ENCODE results near the gene CHMP2B.

The CHMP2B gene, protein sequence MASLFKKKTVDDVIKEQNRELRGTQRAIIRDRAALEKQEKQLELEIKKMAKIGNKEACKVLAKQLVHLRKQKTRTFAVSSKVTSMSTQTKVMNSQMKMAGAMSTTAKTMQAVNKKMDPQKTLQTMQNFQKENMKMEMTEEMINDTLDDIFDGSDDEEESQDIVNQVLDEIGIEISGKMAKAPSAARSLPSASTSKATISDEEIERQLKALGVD

DNA sequence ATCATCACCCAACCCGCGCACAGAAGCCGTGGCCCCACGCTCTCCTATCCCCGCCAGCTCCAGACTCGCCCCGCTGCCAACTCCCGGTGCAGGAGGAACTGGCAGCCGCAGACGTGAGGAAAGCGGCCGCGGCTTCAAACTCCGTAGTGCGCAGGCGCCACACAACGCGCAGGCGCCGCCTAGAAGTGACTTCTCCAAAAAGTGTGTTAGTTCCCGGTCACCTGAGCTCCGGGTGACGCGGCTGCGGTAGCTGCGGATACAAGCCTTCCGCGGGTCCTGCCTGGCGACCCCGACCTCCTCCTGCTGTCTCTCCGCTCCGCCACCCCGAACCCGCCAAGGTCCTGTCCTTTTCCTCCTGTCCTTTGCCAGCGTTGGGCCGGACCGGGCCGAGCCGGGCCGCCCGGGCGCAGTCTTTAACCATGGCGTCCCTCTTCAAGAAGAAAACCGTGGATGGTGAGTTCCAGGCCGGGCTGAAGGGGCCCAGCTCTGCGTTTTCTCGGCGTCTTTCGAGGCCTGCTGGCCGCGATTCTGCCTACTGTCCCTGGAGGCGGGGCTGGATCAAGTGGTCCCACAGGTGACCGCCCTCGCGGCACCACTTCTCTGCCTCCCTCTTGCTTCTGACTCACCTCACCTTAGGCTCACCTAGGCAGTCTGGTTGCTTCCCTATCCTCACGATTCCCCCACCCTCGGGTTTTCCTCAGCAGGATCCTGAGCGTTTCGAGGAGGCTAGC, at the start of gene CHMP2B:
Gene CHMP2B, plus strand, starts transcription at position 206 of the 731 bp plus-strand sequence. Its CDS starts 214 bp downstream, at position 420.
- DNase-seq: peak; percentile 72 to 84 (median 77)

- no peak for DNase-seq
Observed at GRCh38 chr3:87179642-87180041, 47.5 kb upstream of the CHMP2B start.

DNA sequence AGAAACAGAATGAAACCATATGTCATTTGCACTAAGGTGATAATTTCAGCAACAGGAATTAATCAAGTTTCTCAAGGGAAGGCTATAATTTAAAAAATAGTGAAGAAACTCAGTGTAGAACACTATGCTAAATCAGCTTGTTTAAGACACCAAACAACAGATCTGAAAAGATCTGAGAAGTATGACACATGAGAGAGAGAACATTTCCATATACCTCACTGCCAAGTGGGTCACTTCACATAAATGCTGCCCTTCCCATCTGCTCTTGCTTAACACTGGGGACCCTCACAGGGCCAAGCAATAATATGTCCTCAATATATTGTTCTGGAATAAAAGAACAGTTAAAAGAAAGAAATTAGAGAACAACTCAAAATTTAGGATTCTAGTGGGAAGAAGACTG, 45.6 kb upstream of the CHMP2B start:
- DNase-seq: no peak

GRCh38 chr3:87182023-87182422, 45.1 kb upstream of the CHMP2B start:
- no peak for DNase-seq

DNA sequence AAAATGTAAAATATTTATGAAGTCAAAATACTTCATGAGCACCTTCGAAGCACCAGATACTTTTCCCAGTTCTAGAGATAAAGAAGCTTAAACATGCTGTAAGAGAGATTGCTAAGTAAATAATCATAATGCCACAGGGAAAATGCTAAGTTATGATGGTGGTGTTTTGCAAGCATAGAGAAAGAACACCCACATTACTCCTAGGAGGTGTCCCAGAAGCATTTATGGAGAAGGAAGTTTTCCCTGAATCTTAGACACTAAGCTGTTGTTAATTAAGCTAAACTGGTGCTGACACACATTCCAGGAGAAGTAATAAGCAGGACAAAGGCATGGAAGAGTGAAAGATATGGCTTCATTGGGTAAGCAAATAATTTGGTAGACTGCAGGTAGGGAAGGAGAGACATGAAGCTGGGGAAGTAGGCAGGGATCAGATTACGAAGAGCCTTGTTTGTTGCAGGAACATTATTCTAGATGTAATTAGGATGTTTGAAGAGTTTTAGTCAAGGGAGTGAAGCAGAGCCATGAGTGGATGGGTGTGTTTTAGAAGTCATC, 40.4 kb upstream of the CHMP2B start:
- no peak for DNase-seq

DNA sequence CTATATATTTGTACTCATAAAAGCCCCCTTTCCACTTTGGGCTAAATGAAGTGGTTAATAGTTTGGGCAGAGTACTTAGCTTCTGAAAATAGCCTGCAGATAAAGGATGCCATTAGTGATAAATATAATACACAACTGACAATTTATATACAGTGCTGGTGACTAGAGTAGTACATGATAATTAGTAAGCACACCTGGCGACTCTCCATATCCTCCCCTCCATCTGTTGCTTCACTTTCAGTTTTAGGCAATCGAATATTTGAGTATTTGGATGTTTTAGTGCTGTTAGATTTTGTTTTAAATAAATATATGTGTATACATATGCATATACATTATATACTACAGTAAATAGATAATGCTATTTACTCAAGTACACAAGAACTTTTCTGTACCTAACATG, 35.9 kb upstream of the CHMP2B start:
- DNase-seq: no peak

GRCh38 chr3:87191641-87192040, 35.5 kb upstream of the CHMP2B start:
- DNase-seq: no peak

DNA sequence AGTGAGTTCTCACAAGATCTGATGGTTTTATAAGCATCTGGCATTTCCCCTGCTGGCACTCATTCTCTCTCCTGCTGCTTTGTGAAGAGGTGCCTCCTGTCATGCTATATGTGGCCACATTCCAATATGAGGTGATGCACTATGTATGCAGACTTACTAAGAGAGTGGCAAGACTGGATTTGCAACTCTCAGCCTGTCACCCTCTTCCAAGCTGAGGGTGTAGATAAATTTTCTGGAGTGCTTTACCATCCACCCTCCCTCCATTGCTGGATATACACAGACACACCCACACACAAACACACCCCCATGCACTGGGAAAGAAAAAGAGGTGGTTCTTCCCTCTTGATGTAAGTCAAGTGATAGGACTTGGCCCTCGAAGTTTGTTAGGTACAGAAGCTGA, 30.2 kb upstream of the CHMP2B start:
- no peak for DNase-seq

DNA sequence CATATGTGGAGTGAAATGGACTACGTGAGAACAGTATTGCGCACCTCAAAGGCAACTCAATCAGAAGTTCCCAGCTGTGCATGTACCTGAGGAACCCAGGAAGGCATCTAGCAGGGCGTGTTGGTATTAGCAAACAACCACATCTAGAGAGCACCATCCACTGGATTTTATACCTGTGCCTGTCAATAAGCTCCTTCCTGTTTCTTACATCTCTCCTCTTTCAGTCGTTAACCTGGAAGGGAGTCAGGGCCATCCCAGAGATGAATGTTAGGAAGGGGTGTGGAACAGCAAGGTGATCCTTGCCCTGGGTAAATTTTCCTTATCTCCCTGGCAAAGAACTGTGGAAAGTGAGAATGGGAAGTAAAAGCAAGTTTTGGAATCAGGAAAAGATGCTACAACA, 29.6 kb upstream of the CHMP2B start:
- DNase-seq: no peak

DNA sequence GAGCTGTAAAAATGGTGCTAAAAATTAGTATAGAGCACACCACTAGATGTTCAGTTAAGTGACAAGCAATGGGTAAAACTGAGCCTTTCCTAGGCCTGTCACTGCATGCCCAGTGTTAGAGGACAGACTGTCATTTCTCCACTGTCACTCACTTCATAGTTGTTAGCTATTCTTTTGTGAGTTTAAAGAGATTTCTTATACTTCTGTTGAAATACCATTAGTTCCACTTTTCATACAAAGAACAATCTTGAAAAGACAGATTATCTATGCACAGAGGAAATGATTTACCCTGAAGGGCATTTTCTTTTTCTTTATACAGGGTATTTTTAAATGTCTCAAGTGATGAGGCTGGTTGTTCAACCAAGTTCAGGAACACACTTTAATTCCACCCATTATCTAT, 28.3 kb upstream of the CHMP2B start:
- DNase-seq: no peak

DNA sequence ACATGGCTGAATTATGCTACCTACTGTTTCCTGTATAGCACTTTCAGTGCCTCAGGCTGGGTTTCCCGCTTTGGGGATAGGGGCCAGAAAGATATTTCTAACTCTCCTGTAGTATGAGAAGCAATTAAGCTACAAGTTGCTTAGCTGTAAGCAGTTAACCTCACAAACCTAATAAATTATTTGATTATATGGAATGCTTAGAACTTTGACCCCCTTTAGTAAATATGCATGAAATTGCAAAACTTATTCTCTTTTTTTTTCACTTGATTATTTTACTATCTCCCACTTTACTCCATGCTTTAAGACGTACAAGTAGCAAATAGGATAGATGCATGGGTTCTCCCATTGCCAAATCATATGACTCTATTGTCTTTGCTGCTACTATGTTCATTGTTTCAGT, 27.5 kb upstream of the CHMP2B start:
- DNase-seq: no peak

DNA sequence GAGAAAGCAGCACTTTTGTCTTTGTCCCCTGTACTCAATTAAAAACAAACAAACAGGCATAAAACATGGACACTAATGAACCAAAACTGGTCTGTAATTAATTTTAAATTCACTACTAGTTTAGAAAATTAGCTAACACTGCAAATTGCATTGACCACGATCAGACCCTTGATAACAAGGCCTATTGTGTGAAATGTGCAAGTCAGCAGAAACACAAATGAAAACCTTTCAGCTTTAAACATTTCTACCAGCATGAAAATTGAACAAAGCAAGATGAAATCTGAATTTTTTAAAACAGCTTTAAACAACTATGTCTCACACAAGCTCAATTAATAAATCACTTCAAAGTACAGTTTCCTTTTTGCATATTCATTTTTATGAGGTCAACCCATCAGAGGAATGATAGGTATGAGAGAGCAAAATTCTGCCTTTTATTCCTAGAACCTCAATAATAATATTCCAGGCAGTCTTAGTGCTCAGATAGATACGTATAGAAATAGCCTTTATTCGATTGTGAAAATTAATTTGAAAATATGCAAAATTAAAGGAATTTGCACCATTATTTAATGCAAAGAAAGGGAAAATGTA, 27.0 kb upstream of the CHMP2B start:
- no peak for DNase-seq

GRCh38 chr3:87201727-87202126, 25.4 kb upstream of the CHMP2B start:
- no peak for DNase-seq

GRCh38 chr3:87203809-87204208, 23.3 kb upstream of the CHMP2B start:
- no peak for DNase-seq

- no peak for DNase-seq
Observed at GRCh38 chr3:87206070-87206469, 21.0 kb upstream of the CHMP2B start.

GRCh38 chr3:87206635-87207034, 20.5 kb upstream of the CHMP2B start:
- DNase-seq: no peak

GRCh38 chr3:87207460-87207859, 19.6 kb upstream of the CHMP2B start:
- DNase-seq: no peak

GRCh38 chr3:87209111-87209510, 18.0 kb upstream of the CHMP2B start:
- DNase-seq: no peak

DNA sequence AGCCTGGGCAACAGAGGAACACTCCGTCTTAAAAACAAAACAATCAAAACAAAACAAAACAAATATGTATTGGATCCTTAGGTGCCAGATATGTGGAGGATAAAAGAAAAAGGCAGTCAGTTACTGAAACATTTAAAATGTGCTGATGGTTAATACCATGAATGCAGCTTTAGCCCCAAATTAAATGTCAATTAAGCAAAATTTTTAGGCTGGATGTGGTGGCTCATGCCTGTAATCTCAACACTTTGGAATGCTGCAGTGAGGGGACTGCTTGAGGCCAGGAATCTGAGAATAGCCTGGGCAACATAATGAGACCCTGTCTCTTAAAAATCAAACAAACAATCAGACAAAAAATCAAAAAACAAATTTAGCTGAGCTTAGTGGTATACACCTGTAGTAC, 8.5 kb upstream of the CHMP2B start:
- DNase-seq: no peak

GRCh38 chr3:87219611-87220010, 7.5 kb upstream of the CHMP2B start:
- no peak for DNase-seq

DNA sequence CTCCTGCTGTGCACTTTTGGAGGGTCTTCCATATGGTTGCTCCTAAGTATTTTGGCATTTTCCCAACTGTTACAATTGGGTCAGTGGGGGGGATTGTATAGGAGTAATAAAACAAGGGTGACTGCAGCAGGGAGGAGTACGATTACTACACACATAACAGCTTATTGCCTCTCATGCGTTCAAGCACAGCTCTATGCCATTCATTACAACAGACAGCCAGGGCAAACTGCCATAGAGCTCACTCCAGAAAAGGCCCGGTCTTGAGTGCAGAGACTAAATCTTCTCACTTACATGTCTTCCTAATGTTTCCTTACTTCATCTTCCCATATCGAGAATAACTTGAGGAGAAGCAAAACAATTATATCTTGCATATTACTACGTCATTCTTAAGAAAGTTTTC, 1.4 kb upstream of the CHMP2B start:
- no peak for DNase-seq

- no peak for DNase-seq
Observed at GRCh38 chr3:87227835-87228144, 681 bp downstream of the CHMP2B start.

GRCh38 chr3:87228316-87228715, 1.2 kb downstream of the CHMP2B start:
- DNase-seq: no peak

DNA sequence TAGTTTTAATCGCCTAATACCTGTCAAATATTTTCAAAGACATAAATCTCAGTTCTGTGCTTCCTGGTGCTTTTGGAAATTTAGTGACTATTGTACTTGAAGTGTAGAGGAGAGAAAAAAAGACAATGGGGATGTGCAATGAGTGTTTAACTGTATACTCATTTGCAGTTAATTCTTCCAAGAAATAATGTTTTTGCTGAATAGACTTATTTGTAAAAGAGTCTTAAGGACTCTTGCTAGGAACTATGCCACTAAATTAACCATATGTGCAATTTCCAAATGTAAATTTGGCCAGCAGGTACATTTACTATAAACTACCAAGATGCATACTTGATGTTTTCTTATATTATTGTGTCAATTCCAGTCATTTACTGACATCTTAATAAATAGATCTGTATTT, 2.0 kb downstream of the CHMP2B start:
- no peak for DNase-seq
